ENCODE data around the gene FCRLA.

Gene FCRLA

GRCh38 chr1:161721738-161722343 lies 14.8 kb downstream of the FCRLA start:
- no peak overlapping the region for H3K27ac ChIP-seq (ENCODE audit: extremely low read depth, low read depth, low read length)
- ChIA-PET CTCF (interaction anchor here (1.1 to 1.9 kb wide), 2 partner anchors 12 to 19 kb away, joined by 3 to 8 read pairs; no protein-coding TSS in a partner anchor), POLR2A (no interaction called here)
- no peaks in the 10 kb centered on the region for H3K36me3 ChIP-seq (ENCODE audit: control insufficient read depth in 2 of 2, insufficient read depth in 1 of 2, low read length in 2 of 2)
- TF ChIP-seq ZFHX2 (tag by site-specific recombination; conservative IDR thresholded peaks at IDR 0.05) (peak; percentile 70), ZNF366 (tag by site-specific recombination; conservative IDR thresholded peaks at IDR 0.05) (peak; percentile 22; the same call in 1 of the 2 replicates), ZNF449 (tag by site-specific recombination; IDR thresholded peaks at IDR 0.05) (no peak), EGR2 (tag by site-specific recombination; IDR thresholded peaks at IDR 0.05; ENCODE audit: low read depth) (peak; percentile 64), KLF1 (tag by site-specific recombination; IDR thresholded peaks at IDR 0.05) (peak; percentile 54)
- H3K4me1 ChIP-seq (ENCODE audit: control insufficient read depth, insufficient read depth, low read length) = no peaks in the 10 kb centered on the region; the same call in 1 of the 2 replicates
- no peaks in the 10 kb centered on the region for H3K9me3 ChIP-seq (ENCODE audit: control insufficient read depth, insufficient read depth, low read depth, low read length)
- no peak overlapping the region for H3K4me3 ChIP-seq (ENCODE audit: low read depth, low read length)

GRCh38 chr1:161722406-161722805 lies 15.4 kb downstream of the FCRLA start:
- no peak for TF ChIP-seq ZSCAN5A (tag by site-specific recombination; IDR thresholded peaks at IDR 0.05)
- TF ChIP-seq ZNF48 (tag by site-specific recombination; IDR thresholded peaks at IDR 0.05) = no peak
- TF ChIP-seq ZFP41 (tag by site-specific recombination; IDR thresholded peaks at IDR 0.05; ENCODE audit: borderline replicate concordance) = no peak
- TF ChIP-seq ZFP37 (tag by site-specific recombination; IDR thresholded peaks at IDR 0.05) = no peak
- no peak for TF ChIP-seq PRDM2 (tag by site-specific recombination; IDR thresholded peaks at IDR 0.05; ENCODE audit: borderline replicate concordance)
- no peak for TF ChIP-seq ZIC2 (tag by site-specific recombination; IDR thresholded peaks at IDR 0.05)
- TF ChIP-seq ZNF341 (tag by site-specific recombination; IDR thresholded peaks at IDR 0.05; ENCODE audit: low read depth) = no peak
- TF ChIP-seq PRDM6 (tag by site-specific recombination; IDR thresholded peaks at IDR 0.05) = no peak
- no peak for TF ChIP-seq TSHZ1 (tag by site-specific recombination; IDR thresholded peaks at IDR 0.05; ENCODE audit: borderline replicate concordance)
- TF ChIP-seq ZNF645 (tag by site-specific recombination; IDR thresholded peaks at IDR 0.05) = no peak
- TF ChIP-seq ATF2 (tag by site-specific recombination; IDR thresholded peaks at IDR 0.05; ENCODE audit: low read depth) = no peak
- no peaks in the 10 kb centered on the region for H3K9me3 ChIP-seq (ENCODE audit: control insufficient read depth, insufficient read depth, low read depth, low read length)
- H3K27ac ChIP-seq (ENCODE audit: extremely low read depth, low read depth, low read length) = no peak overlapping the region
- H3K36me3 ChIP-seq (ENCODE audit: control insufficient read depth in 2 of 2, insufficient read depth in 1 of 2, low read length in 2 of 2) = no peaks in the 10 kb centered on the region
- CTCF ChIA-PET = interaction anchor here (0.6 to 1.9 kb wide), 3 partner anchors 13 to 752 kb away, joined by 3 to 8 read pairs (median 5); no protein-coding TSS in a partner anchor
- no peaks in the 10 kb centered on the region; the same call in 1 of the 2 replicates for H3K4me1 ChIP-seq (ENCODE audit: control insufficient read depth, insufficient read depth, low read length)
- POLR2A ChIA-PET = no interaction called here
- H3K4me3 ChIP-seq (ENCODE audit: low read depth, low read length) = no peak overlapping the region

Data from HEK293 (cell line).